PC-3 (cell line): ENCODE results near the gene CLEC16A. TPM values are rescaled to one million over a fixed set of nuclear protein-coding genes. Genes with fewer than 3 reads are reported as not detected.

Source experiments
- ATAC-seq: fragments of 200-7000 bp; cut with Tn5 transposase; 2 replicates; pipeline ENCODE4 v1.9.1; 2020; ENCODE audit warnings: mild to moderate bottlenecking, moderate library complexity
- BruUV-seq: library from RNA; stranded (reverse); fragments of 400-500 nt; replicated peaks from 2 replicates; lab custom pipeline; 2021; lab: Mats Ljungman, UMichigan
- CTCF ChIA-PET: fragments of 300-600 bp; sonication (Branson Sonifier 250); formaldehyde crosslinking; loops from one replicate; lab custom pipeline; 2022; ENCODE audit warnings: antibody characterized with exemption; lab: Charles Lee
- POLR2A ChIA-PET: fragments of 300-600 bp; sonication (Branson Sonifier 250); formaldehyde crosslinking; loops from one replicate; lab custom pipeline; 2022; ENCODE audit warnings: antibody characterized with exemption; ENCODE audit not compliant: unreplicated experiment; lab: Charles Lee
- DNase-seq: peaks from one replicate; pipeline ENCODE4 v3.0.0-alpha.2; 2015
- H2AFZ ChIP-seq: fragments of 300-600 bp; sonication (generic); 2 replicates; pipeline ENCODE4 v1.6.0; 2016; ENCODE audit warnings: antibody characterized with exemption, low read length
- H3F3A ChIP-seq: fragments of 300-600 bp; sonication (generic); one replicate; pipeline ENCODE4 v1.6.0; 2017; ENCODE audit warnings: antibody characterized with exemption, low read length, control low read depth, mild to moderate bottlenecking; ENCODE audit not compliant: unreplicated experiment
- H3K27ac ChIP-seq: fragments of 300-600 bp; sonication (generic); 2 replicates; pipeline ENCODE4 v1.5.1; 2016; ENCODE audit warnings: mild to moderate bottlenecking, low read length
- H3K27me3 ChIP-seq: fragments of 300-600 bp; sonication (generic); 2 replicates; pipeline ENCODE4 v1.6.1; 2016; ENCODE audit warnings: low read length, mixed read lengths
- H3K36me3 ChIP-seq: fragments of 300-600 bp; sonication (generic); 2 replicates; pipeline ENCODE4 v1.6.1; 2016; ENCODE audit warnings: low read depth, mixed run types, low read length, mixed read lengths
- H3K4me1 ChIP-seq: fragments of 300-600 bp; sonication (generic); 2 replicates; pipeline ENCODE4 v1.5.1; 2016; ENCODE audit warnings: low read length; ENCODE audit not compliant: insufficient read depth
- H3K4me2 ChIP-seq: fragments of 300-600 bp; sonication (generic); 2 replicates; pipeline ENCODE4 v1.6.0; 2016; ENCODE audit warnings: low read length
- H3K4me3 ChIP-seq: fragments of 300-600 bp; sonication (generic); 2 replicates; pipeline ENCODE4 v1.5.1; 2016; ENCODE audit warnings: mild to moderate bottlenecking, low read length, mixed read lengths
- H3K79me2 ChIP-seq: fragments of 300-600 bp; sonication (generic); 2 replicates; pipeline ENCODE4 v1.6.1; 2017; ENCODE audit warnings: low read length, mixed read lengths
- H3K9ac ChIP-seq: fragments of 300-600 bp; sonication (generic); 2 replicates; pipeline ENCODE4 v1.6.0; 2016; ENCODE audit warnings: mild to moderate bottlenecking, low read length
- H3K9me2 ChIP-seq: fragments of 300-600 bp; sonication (generic); replicated peaks from 2 replicates; pipeline ENCODE4 v1.6.1; 2016; ENCODE audit warnings: mixed run types, low read length, mixed read lengths
- H3K9me3 ChIP-seq: fragments of 300-600 bp; sonication (generic); 2 replicates; pipeline ENCODE4 v1.6.1; 2016; ENCODE audit warnings: low read length, mixed read lengths
- H4K20me1 ChIP-seq: fragments of 300-600 bp; sonication (generic); 2 replicates; pipeline ENCODE4 v1.6.1; 2016; ENCODE audit warnings: low read length, mixed read lengths
- EZH2 ChIP-seq: fragments of 300-600 bp; sonication (generic); IDR thresholded peaks from one replicate; pipeline ENCODE4 v1.6.1; 2017; ENCODE audit warnings: antibody characterized with exemption, mild to moderate bottlenecking, low read length; ENCODE audit not compliant: unreplicated experiment
- EZH2phosphoT487 ChIP-seq: fragments of 300-600 bp; sonication (generic); IDR thresholded peaks from 2 replicates; pipeline ENCODE4 v1.6.1; 2018; ENCODE audit warnings: mild to moderate bottlenecking, antibody characterized with exemption, low read length, borderline replicate concordance
- intact Hi-C: fragments of 100-400 bp; cut with micrococcal nuclease; formaldehyde crosslinking; loops from 2 replicates; pipeline ENCODE4 v1.9.0; 2023
- total RNA-seq: library from RNA; depleted of rRNA; stranded (reverse); fragments of >200 nt; gene quantifications from 2 replicates; pipeline ENCODE4 v1.2.3, GENCODE V29; 2014
- TF ChIP-seq, protein P1 (sequence below): fragments of 300-600 bp; sonication (generic); conservative IDR thresholded peaks from 2 replicates; pipeline ENCODE4 v1.5.1; 2017; ENCODE audit warnings: antibody characterized with exemption, low read depth, mild to moderate bottlenecking, low read length

The CLEC16A gene
- total RNA-seq, 1 experiment from 2014 or later: 9.5 TPM

DNA sequence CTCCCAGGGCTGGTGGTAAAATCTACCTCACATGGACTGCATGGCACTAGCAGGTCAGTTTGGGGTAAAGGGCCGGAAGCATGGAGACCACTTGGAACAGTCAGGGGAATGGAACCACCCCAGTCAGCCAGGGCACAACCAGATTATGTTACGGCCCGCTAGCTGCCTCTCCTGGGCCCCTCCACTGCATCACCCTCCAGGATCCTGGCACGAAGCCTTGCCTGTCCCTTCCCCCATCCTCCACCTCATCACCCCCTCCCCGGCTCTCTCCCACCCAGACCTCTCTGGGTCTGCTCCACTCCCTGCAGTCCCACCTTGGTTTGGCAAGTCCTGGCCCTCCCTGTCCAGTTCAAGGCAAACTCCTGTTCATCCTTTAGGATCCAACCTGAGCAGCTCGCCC is 91.7 kb downstream of the CLEC16A start:
- no peaks in the 10 kb centered on the region for H3K9me2 ChIP-seq
- H3F3A ChIP-seq: no peaks in the 10 kb centered on the region
- no peak overlapping the region for H3K4me2 ChIP-seq
- H3K4me1 ChIP-seq: peaks cover 40% of the 10 kb centered on the region
- no peak for DNase-seq
- CTCF ChIA-PET: interaction anchor here (0.7 kb wide), 1 partner anchor 44 kb away, joined by 13 read pairs; no protein-coding TSS in a partner anchor
- no peaks in the 10 kb centered on the region for H3K79me2 ChIP-seq
- no peaks in the 10 kb centered on the region for H3K9me3 ChIP-seq
- H3K4me3 ChIP-seq: no peak overlapping the region
- H2AFZ ChIP-seq: no peak overlapping the region
- H3K9ac ChIP-seq: no peak overlapping the region
- H4K20me1 ChIP-seq: no peaks in the 10 kb centered on the region
- no peak for ATAC-seq
- POLR2A ChIA-PET: no interaction called here
- intact Hi-C loops: no loop called here
- no TSS peak for BruUV-seq
- no peaks in the 10 kb centered on the region; the same call in 1 of the 2 replicates for H3K36me3 ChIP-seq
- H3K27ac ChIP-seq: no peak overlapping the region
- H3K27me3 ChIP-seq: no peaks in the 10 kb centered on the region
- TF ChIP-seq EZH2phosphoT487 (no peak), EZH2 (no peak)

DNA sequence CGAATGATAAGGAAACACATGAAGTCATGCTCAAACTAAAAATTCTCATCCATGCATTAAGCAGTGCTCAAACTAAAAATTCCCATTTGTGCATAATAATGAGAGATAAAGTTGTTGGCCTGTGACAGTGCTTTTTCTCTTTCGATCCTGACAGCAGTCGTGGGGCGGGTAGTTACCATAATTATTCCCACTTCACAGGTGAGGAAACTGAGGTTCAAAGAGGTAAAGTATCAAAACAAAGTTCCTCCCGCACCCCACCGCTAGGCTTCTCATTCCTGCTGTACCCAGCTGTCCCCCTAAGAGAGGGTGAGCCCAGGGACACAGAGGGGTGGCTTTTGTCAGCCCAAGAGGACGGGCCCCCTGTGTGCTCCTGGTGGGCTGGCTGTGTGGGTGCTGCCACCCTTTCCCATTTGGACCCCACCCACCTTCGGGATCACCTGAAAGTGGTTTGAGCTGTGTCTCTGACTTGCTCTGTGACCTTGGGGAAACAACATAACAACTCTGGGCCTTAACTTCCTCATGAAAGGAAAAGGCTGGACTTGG is 92.6 kb downstream of the CLEC16A start:
- ATAC-seq: no peak
- no peak overlapping the region for H3K9ac ChIP-seq
- H3K27me3 ChIP-seq: no peaks in the 10 kb centered on the region
- TF ChIP-seq EZH2 (no peak), EZH2phosphoT487 (no peak)
- TF ChIP-seq, protein P1, sequence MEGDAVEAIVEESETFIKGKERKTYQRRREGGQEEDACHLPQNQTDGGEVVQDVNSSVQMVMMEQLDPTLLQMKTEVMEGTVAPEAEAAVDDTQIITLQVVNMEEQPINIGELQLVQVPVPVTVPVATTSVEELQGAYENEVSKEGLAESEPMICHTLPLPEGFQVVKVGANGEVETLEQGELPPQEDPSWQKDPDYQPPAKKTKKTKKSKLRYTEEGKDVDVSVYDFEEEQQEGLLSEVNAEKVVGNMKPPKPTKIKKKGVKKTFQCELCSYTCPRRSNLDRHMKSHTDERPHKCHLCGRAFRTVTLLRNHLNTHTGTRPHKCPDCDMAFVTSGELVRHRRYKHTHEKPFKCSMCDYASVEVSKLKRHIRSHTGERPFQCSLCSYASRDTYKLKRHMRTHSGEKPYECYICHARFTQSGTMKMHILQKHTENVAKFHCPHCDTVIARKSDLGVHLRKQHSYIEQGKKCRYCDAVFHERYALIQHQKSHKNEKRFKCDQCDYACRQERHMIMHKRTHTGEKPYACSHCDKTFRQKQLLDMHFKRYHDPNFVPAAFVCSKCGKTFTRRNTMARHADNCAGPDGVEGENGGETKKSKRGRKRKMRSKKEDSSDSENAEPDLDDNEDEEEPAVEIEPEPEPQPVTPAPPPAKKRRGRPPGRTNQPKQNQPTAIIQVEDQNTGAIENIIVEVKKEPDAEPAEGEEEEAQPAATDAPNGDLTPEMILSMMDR: no peak
- no peaks in the 10 kb centered on the region; the same call in 1 of the 2 replicates for H3K36me3 ChIP-seq
- no peak overlapping the region for H3K4me2 ChIP-seq
- peaks cover 40% of the 10 kb centered on the region for H3K4me1 ChIP-seq
- H3F3A ChIP-seq: no peaks in the 10 kb centered on the region
- no peaks in the 10 kb centered on the region for H4K20me1 ChIP-seq
- H3K9me3 ChIP-seq: no peaks in the 10 kb centered on the region
- intact Hi-C loops: no loop called here
- H3K79me2 ChIP-seq: no peaks in the 10 kb centered on the region
- POLR2A ChIA-PET: no interaction called here
- CTCF ChIA-PET: no interaction called here
- H3K27ac ChIP-seq: no peak overlapping the region
- H2AFZ ChIP-seq: no peak overlapping the region
- no peak overlapping the region for H3K4me3 ChIP-seq
- DNase-seq: no peak
- BruUV-seq: no TSS peak
- H3K9me2 ChIP-seq: no peaks in the 10 kb centered on the region

DNA sequence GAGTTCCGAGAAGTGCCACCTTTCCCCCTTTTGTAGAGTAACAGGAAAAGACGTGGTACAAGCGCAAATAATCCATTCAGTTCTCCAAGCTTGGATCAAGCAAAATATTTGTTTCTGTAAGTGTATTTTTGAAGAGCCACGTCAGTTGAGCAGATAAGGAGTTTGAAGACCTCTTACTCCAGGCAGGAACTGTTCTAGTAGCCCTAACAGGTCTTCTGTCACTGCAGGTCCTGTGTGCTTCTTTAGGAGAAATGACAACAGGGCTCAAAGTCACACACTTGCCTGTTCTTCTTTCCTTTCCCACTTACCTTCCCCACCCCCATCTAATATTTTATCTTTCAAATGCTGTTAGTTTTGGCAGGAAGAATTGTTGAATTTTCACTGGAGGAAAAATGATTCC is 93.9 kb downstream of the CLEC16A start:
- Histone ChIP-seq H3K27ac (peak overlapping the region; percentile 94), H3F3A (no peaks in the 10 kb centered on the region), H3K9me2 (no peaks in the 10 kb centered on the region), H3K36me3 (no peaks in the 10 kb centered on the region; the same call in 1 of the 2 replicates), H2AFZ (no peak overlapping the region), H3K4me2 (peak overlapping the region; percentile 57), H4K20me1 (no peaks in the 10 kb centered on the region), H3K79me2 (no peaks in the 10 kb centered on the region), H3K4me3 (no peak overlapping the region), H3K9ac (peak overlapping the region; percentile 53), H3K27me3 (no peaks in the 10 kb centered on the region), H3K4me1 (peaks cover 37% of the 10 kb centered on the region), H3K9me3 (no peaks in the 10 kb centered on the region)
- DNase-seq (no peak), ATAC-seq (no peak)
- ChIA-PET CTCF (interaction anchor here (0.6 kb wide), 1 partner anchor 40 kb away, joined by 5 read pairs; no protein-coding TSS in a partner anchor), POLR2A (no interaction called here)
- intact Hi-C loops: no loop called here
- no TSS peak for BruUV-seq
- TF ChIP-seq, protein P1: no peak
